22Rv1 (cell line): ENCODE measurements around the gene ACOT2.

ENCODE experiments used
- H3K27ac ChIP-seq: fragments of 450-650 bp; 2 replicates; pipeline ENCODE4 v1.5.1; 2017
- CTCF ChIP-seq: fragments of 450-650 bp; IDR thresholded peaks from 2 replicates; pipeline ENCODE4 v1.5.1; 2017; ENCODE audit warnings: mild to moderate bottlenecking
- ZFX ChIP-seq: fragments of 450-650 bp; IDR thresholded peaks from 2 replicates; pipeline ENCODE4 v1.6.1; 2017; ENCODE audit warnings: antibody characterized with exemption, borderline replicate concordance

The ACOT2 gene

DNA sequence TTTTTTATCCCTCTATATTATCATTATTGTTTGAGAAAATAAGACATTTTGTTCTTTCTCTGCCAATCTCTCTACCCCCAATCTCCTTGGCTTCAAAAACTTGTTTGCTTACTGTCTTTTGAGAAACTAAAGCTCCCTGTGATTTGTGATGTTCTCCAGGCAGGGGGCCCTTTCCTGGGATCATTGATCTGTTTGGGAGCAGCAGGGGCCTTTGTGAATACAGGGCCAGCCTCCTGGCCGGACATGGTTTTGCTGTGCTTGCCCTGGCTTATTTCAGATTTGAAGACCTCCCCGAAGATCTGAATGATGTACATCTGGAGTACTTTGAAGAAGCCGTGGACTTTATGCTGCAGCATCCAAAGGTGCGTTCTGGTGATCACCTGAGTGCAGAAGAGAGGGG lies 47.8 kb downstream of the ACOT2 start:
- TF ChIP-seq ZFX, result no peak
- TF ChIP-seq CTCF, result no peak
- no peak overlapping the region for H3K27ac ChIP-seq

- H3K27ac ChIP-seq, result no peak overlapping the region
- TF ChIP-seq CTCF, result no peak
- TF ChIP-seq ZFX, result no peak
These were observed 50.5 kb downstream of the ACOT2 start for GRCh38 chr14:73619524-73619923.

- no peak for TF ChIP-seq CTCF
- TF ChIP-seq ZFX, result no peak
- no peak overlapping the region for H3K27ac ChIP-seq
These were observed 51.3 kb downstream of the ACOT2 start for GRCh38 chr14:73620268-73620667.

DNA sequence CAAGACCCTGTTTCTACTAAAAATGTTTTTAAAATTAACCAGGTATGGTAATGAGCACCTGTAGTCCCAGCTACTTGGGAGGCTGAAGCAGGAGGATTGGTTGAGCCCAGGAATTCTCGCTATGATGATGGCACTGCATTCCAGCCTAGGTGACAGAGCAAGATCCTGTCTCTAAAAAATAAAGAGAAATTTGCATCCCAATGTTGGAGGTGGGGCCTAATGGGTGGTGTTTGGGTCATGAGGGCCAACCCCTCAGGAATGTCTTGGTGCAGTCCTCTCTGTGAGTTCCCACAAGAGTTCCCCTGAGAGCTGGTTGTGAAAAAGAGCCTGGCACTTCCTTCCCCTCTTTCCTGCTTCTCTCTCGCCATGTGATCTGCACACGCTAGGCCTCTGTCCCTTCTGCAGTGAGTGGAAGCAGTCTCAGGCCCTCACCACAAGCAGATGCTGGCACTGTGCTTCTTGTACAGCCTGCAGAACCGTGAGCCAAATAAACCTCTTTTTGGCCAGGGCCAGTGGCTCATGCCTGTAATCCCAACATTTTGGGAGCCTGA lies 54.6 kb downstream of the ACOT2 start:
- no peak overlapping the region for H3K27ac ChIP-seq
- TF ChIP-seq ZFX (no peak), CTCF (no peak)
